Measurements from ENCODE around the gene AJM1.
A peak's percentile ranks its signal among the peaks of the same experiment; 100 is the strongest.
"Not testable (repeated sequence)": the region's sequence is repeated elsewhere in the genome, so short reads cannot be mapped to it uniquely, and the experiment has no call there.

The AJM1 gene

GRCh38 chr9:136843159-136843800 is 1.0 kb downstream of the AJM1 start:
- not testable (repeated sequence) for H3K36me3 ChIP-seq (ENCODE audit: insufficient read depth, low read length); H3K4me1 ChIP-seq (ENCODE audit: insufficient read depth, low read length); H3K9ac ChIP-seq (ENCODE audit: low read depth, low read length); H3K9me3 ChIP-seq (ENCODE audit: control insufficient read depth, insufficient read depth, low read length)

GRCh38 chr9:136843801-136844740 is 1.8 kb downstream of the AJM1 start:
- not testable (repeated sequence) for H3K4me1 ChIP-seq (ENCODE audit: insufficient read depth, low read length); H3K36me3 ChIP-seq (ENCODE audit: insufficient read depth, low read length); H3K9me3 ChIP-seq (ENCODE audit: control insufficient read depth, insufficient read depth, low read length); H3K9ac ChIP-seq (ENCODE audit: low read depth, low read length)

- H3K9me3 ChIP-seq (ENCODE audit: control insufficient read depth, insufficient read depth, low read length) = no peaks in the 10 kb centered on the region
- H3K9ac ChIP-seq (ENCODE audit: low read depth, low read length) = no peak overlapping the region
- peaks cover 8% of the 10 kb centered on the region; the same call in 1 of the 2 replicates for H3K4me1 ChIP-seq (ENCODE audit: insufficient read depth, low read length)
- H3K36me3 ChIP-seq (ENCODE audit: insufficient read depth, low read length) = no peaks in the 10 kb centered on the region
Observed at GRCh38 chr9:136844761-136845464, 2.6 kb downstream of the AJM1 start.

- Histone ChIP-seq H3K9ac (ENCODE audit: low read depth, low read length) (peak overlapping the region; percentile 4; the same call in 1 of the 2 replicates), H3K9me3 (ENCODE audit: control insufficient read depth, insufficient read depth, low read length) (no peaks in the 10 kb centered on the region), H3K36me3 (ENCODE audit: insufficient read depth, low read length) (no peaks in the 10 kb centered on the region), H3K4me1 (ENCODE audit: insufficient read depth, low read length) (peaks cover 4% of the 10 kb centered on the region; the same call in 1 of the 2 replicates)
Observed at GRCh38 chr9:136845465-136846260, 3.4 kb downstream of the AJM1 start.

GRCh38 chr9:136846376-136847087 is 4.3 kb downstream of the AJM1 start:
- Histone ChIP-seq H3K9me3 (ENCODE audit: control insufficient read depth, insufficient read depth, low read length) (no peaks in the 10 kb centered on the region), H3K36me3 (ENCODE audit: insufficient read depth, low read length) (no peaks in the 10 kb centered on the region), H3K4me1 (ENCODE audit: insufficient read depth, low read length) (peaks cover 2% of the 10 kb centered on the region; the same call in 1 of the 2 replicates), H3K9ac (ENCODE audit: low read depth, low read length) (peak overlapping the region; percentile 47; the same call in 1 of the 2 replicates)

GRCh38 chr9:136847088-136847825 is 5.0 kb downstream of the AJM1 start:
- Histone ChIP-seq H3K4me1 (ENCODE audit: insufficient read depth, low read length) (no peaks in the 10 kb centered on the region), H3K9ac (ENCODE audit: low read depth, low read length) (peak overlapping the region; percentile 77), H3K9me3 (ENCODE audit: control insufficient read depth, insufficient read depth, low read length) (no peaks in the 10 kb centered on the region), H3K36me3 (ENCODE audit: insufficient read depth, low read length) (no peaks in the 10 kb centered on the region)

- Histone ChIP-seq H3K36me3 (ENCODE audit: insufficient read depth, low read length) (no peaks in the 10 kb centered on the region), H3K9me3 (ENCODE audit: control insufficient read depth, insufficient read depth, low read length) (no peaks in the 10 kb centered on the region), H3K4me1 (ENCODE audit: insufficient read depth, low read length) (no peaks in the 10 kb centered on the region), H3K9ac (ENCODE audit: low read depth, low read length) (peak overlapping the region; percentile 77)
Observed at GRCh38 chr9:136847826-136848392, 5.6 kb downstream of the AJM1 start.

- Histone ChIP-seq H3K9me3 (ENCODE audit: control insufficient read depth, insufficient read depth, low read length) (no peaks in the 10 kb centered on the region), H3K9ac (ENCODE audit: low read depth, low read length) (peak overlapping the region; percentile 77), H3K36me3 (ENCODE audit: insufficient read depth, low read length) (no peaks in the 10 kb centered on the region), H3K4me1 (ENCODE audit: insufficient read depth, low read length) (no peaks in the 10 kb centered on the region)
Observed at GRCh38 chr9:136848393-136849037, 6.2 kb downstream of the AJM1 start.

- Histone ChIP-seq H3K4me1 (ENCODE audit: insufficient read depth, low read length) (no peaks in the 10 kb centered on the region), H3K9ac (ENCODE audit: low read depth, low read length) (peak within 1 kb of the TSS; percentile 79), H3K36me3 (ENCODE audit: insufficient read depth, low read length) (no peaks in the 10 kb centered on the region), H3K9me3 (ENCODE audit: control insufficient read depth, insufficient read depth, low read length) (no peaks in the 10 kb centered on the region)
Observed at GRCh38 chr9:136849038-136849959, 7.0 kb downstream of the AJM1 start, which contains the start of gene PHPT1. PHPT1 (plus strand) TSS chr9:136849409; CDS start chr9:136849431, 22 bp downstream.

- no peaks in the 10 kb centered on the region for H3K9me3 ChIP-seq (ENCODE audit: control insufficient read depth, insufficient read depth, low read length)
- H3K9ac ChIP-seq (ENCODE audit: low read depth, low read length) = peak overlapping the region; percentile 79
- H3K36me3 ChIP-seq (ENCODE audit: insufficient read depth, low read length) = no peaks in the 10 kb centered on the region
- H3K4me1 ChIP-seq (ENCODE audit: insufficient read depth, low read length) = no peaks in the 10 kb centered on the region
Observed at GRCh38 chr9:136849960-136850865, 7.9 kb downstream of the AJM1 start.

Data from ES-I3 (cell line).